Panc1 (cell line): ENCODE data around the gene CAPRIN1. TPM values are rescaled to one million over a fixed set of nuclear protein-coding genes. Genes with fewer than 3 reads are reported as not detected.

Source experiments
- ATAC-seq: fragments of 200-7000 bp; cut with Tn5 transposase; 2 replicates; pipeline ENCODE4 v1.9.1; 2020; ENCODE audit warnings: mild to moderate bottlenecking, moderate library complexity
- BruUV-seq: library from RNA; stranded (reverse); fragments of 400-500 nt; replicated peaks from 2 replicates; lab custom pipeline; 2021; lab: Mats Ljungman, UMichigan
- CTCF ChIA-PET: fragments of 300-600 bp; sonication (Branson Sonifier 250); formaldehyde crosslinking; loops from one replicate; lab custom pipeline; 2022; ENCODE audit warnings: antibody characterized with exemption; lab: Charles Lee
- POLR2A ChIA-PET: fragments of 300-600 bp; sonication (Branson Sonifier 250); formaldehyde crosslinking; loops from one replicate; lab custom pipeline; 2022; ENCODE audit warnings: antibody characterized with exemption; lab: Charles Lee
- DNase-seq: peaks from one replicate; pipeline ENCODE4 v3.0.0-alpha.2; 2010; ENCODE audit warnings: low read depth, low spot score
- H3K27ac ChIP-seq: 2 replicates; pipeline ENCODE4 v1.5.1; 2011; ENCODE audit warnings: mild to moderate bottlenecking, low read length, inconsistent platforms
- H3K27me3 ChIP-seq: fragments of 200-500 bp; sonication (Bioruptor generic); 2 replicates; pipeline ENCODE4 v1.6.0; 2014; ENCODE audit warnings: low read length, inconsistent platforms; ENCODE audit not compliant: control insufficient read depth, insufficient read depth
- H3K36me3 ChIP-seq: fragments of 200-500 bp; sonication (Bioruptor generic); 2 replicates; pipeline ENCODE4 v1.5.1; 2014; ENCODE audit warnings: inconsistent platforms, mild to moderate bottlenecking, low read length, moderate library complexity; ENCODE audit not compliant: control insufficient read depth, insufficient read depth
- H3K4me1 ChIP-seq: 2 replicates; pipeline ENCODE4 v1.5.1; 2011; ENCODE audit warnings: inconsistent platforms, mild to moderate bottlenecking, low read length, moderate library complexity; ENCODE audit not compliant: control insufficient read depth, insufficient read depth
- H3K4me3 ChIP-seq, 2 experiments: 2 replicates each; pipeline ENCODE4 v1.5.1; 2011 to 2012; ENCODE audit warnings: low read depth in 2 of 2, low read length in 2 of 2, mild to moderate bottlenecking in 2 of 2, inconsistent platforms in 1 of 2, moderate library complexity in 1 of 2
- H3K9me3 ChIP-seq: fragments of 200-500 bp; sonication (Bioruptor generic); 2 replicates; pipeline ENCODE4 v1.5.1; 2014; ENCODE audit warnings: low read depth, mild to moderate bottlenecking, inconsistent platforms, low read length, moderate library complexity; ENCODE audit not compliant: control insufficient read depth, insufficient read depth
- POLR2AphosphoS5 ChIP-seq: IDR thresholded peaks from 2 replicates; pipeline ENCODE4 v1.6.1; 2012; ENCODE audit warnings: mild to moderate bottlenecking, low read depth, low read length, moderate library complexity
- SIN3A ChIP-seq: IDR thresholded peaks from 2 replicates; pipeline ENCODE4 v1.6.1; 2012; ENCODE audit warnings: low read depth, mild to moderate bottlenecking, low read length, moderate library complexity, borderline replicate concordance; ENCODE audit not compliant: insufficient read depth
- TCF7L2 ChIP-seq: IDR thresholded peaks from 2 replicates; pipeline ENCODE4 v1.6.1; 2011; ENCODE audit warnings: mild to moderate bottlenecking, low read depth, low read length, inconsistent platforms
- in situ Hi-C: cut with HindIII; loops from 2 replicates; pipeline ENCODE4 v1.10.0; 2016; ENCODE audit warnings: low sequenced_read_pairs, low pct_unique_long_range_greater_than_20kb
- intact Hi-C: fragments of 100-400 bp; cut with micrococcal nuclease; formaldehyde crosslinking; loops from one replicate; pipeline ENCODE4 v1.10.0; 2022; ENCODE audit not compliant: unreplicated experiment
- total RNA-seq: library from RNA; stranded (reverse); gene quantifications from one replicate; pipeline ENCODE4 v1.2.1, GENCODE V29; 2021; ENCODE audit not compliant: unreplicated experiment
- TF ChIP-seq, protein P1 (sequence below): fragments of 450-650 bp; IDR thresholded peaks from 2 replicates; pipeline ENCODE4 v1.5.1; 2017; ENCODE audit warnings: mild to moderate bottlenecking
- TF ChIP-seq, protein P2 (sequence below), 2 experiments: IDR thresholded peaks; 2 replicates each; pipeline ENCODE4 v1.6.1; 2011 to 2012; ENCODE audit warnings: low read depth in 2 of 2, control low read depth in 1 of 2, low read length in 1 of 2, mild to moderate bottlenecking in 1 of 2, moderate library complexity in 1 of 2; ENCODE audit not compliant: insufficient read depth in 1 of 2

Gene CAPRIN1
- total RNA-seq, 1 experiment from 2014 or later = 266 TPM

DNA sequence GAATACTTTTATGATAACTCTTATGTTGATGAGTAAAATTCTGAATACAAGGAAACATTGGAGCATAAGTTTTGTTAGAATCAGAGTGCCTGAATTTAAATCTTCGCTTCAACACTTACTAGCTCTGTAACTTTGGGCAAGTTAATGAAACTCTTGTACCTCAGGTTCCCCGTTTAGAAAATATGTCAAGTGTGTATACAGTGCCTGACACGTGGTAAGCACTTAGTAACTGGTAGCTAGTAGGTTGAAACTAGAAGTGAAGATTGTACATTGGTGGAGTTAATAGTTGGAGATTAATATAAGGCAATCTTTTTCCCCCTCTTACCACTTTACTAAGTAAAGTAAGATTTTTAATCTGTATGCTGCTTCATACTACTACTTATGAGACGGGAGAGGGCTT, 29.1 kb downstream of the CAPRIN1 start:
- H3K9me3 ChIP-seq = no peaks in the 10 kb centered on the region
- ATAC-seq = no peak
- intact Hi-C loops = no loop called here
- no peak for DNase-seq
- CTCF ChIA-PET = no interaction called here
- no peak overlapping the region for H3K27ac ChIP-seq
- BruUV-seq = no TSS peak
- H3K4me1 ChIP-seq = no peaks in the 10 kb centered on the region; the same call in 1 of the 2 replicates
- H3K36me3 ChIP-seq = peaks cover 71% of the 10 kb centered on the region
- in situ Hi-C loops = no loop called here
- TF ChIP-seq TCF7L2 (no peak), SIN3A (no peak), POLR2AphosphoS5 (no peak)
- TF ChIP-seq, protein P1, sequence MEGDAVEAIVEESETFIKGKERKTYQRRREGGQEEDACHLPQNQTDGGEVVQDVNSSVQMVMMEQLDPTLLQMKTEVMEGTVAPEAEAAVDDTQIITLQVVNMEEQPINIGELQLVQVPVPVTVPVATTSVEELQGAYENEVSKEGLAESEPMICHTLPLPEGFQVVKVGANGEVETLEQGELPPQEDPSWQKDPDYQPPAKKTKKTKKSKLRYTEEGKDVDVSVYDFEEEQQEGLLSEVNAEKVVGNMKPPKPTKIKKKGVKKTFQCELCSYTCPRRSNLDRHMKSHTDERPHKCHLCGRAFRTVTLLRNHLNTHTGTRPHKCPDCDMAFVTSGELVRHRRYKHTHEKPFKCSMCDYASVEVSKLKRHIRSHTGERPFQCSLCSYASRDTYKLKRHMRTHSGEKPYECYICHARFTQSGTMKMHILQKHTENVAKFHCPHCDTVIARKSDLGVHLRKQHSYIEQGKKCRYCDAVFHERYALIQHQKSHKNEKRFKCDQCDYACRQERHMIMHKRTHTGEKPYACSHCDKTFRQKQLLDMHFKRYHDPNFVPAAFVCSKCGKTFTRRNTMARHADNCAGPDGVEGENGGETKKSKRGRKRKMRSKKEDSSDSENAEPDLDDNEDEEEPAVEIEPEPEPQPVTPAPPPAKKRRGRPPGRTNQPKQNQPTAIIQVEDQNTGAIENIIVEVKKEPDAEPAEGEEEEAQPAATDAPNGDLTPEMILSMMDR = no peak
- TF ChIP-seq, protein P2, sequence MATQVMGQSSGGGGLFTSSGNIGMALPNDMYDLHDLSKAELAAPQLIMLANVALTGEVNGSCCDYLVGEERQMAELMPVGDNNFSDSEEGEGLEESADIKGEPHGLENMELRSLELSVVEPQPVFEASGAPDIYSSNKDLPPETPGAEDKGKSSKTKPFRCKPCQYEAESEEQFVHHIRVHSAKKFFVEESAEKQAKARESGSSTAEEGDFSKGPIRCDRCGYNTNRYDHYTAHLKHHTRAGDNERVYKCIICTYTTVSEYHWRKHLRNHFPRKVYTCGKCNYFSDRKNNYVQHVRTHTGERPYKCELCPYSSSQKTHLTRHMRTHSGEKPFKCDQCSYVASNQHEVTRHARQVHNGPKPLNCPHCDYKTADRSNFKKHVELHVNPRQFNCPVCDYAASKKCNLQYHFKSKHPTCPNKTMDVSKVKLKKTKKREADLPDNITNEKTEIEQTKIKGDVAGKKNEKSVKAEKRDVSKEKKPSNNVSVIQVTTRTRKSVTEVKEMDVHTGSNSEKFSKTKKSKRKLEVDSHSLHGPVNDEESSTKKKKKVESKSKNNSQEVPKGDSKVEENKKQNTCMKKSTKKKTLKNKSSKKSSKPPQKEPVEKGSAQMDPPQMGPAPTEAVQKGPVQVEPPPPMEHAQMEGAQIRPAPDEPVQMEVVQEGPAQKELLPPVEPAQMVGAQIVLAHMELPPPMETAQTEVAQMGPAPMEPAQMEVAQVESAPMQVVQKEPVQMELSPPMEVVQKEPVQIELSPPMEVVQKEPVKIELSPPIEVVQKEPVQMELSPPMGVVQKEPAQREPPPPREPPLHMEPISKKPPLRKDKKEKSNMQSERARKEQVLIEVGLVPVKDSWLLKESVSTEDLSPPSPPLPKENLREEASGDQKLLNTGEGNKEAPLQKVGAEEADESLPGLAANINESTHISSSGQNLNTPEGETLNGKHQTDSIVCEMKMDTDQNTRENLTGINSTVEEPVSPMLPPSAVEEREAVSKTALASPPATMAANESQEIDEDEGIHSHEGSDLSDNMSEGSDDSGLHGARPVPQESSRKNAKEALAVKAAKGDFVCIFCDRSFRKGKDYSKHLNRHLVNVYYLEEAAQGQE (IDR thresholded peaks at IDR 0.05; ENCODE audit: insufficient read depth in 1 of 2, low read depth in 2 of 2, low read length in 1 of 2) = no peak
- H3K27me3 ChIP-seq = no peaks in the 10 kb centered on the region
- POLR2A ChIA-PET = no interaction called here
- no peak overlapping the region for H3K4me3 ChIP-seq

DNA sequence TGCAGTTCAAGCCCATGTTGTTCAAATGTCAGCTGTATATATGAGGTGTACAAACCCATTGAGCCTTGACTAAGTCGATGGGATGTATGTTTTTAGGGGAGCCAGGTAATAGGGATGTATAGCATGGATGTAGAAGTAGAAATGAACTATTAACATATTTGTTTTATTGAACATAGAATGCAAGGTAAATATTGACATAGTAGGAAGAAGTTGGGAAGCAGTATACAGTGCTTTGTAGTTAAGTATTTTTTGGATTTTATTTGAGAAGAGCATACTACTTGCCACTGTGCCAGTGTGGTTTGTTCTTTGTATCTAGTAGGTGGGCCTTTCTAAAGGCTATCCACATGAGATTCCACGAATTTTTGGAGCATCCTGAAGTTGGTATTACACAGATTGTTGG, 33.1 kb downstream of the CAPRIN1 start:
- intact Hi-C loops (no loop called here), in situ Hi-C loops (no loop called here)
- no peaks in the 10 kb centered on the region for H3K9me3 ChIP-seq
- no peak overlapping the region for H3K4me3 ChIP-seq
- no peak for TF ChIP-seq POLR2AphosphoS5
- no peak for TF ChIP-seq TCF7L2
- TF ChIP-seq, protein P2 (IDR thresholded peaks at IDR 0.05; ENCODE audit: insufficient read depth in 1 of 2, low read depth in 2 of 2, low read length in 1 of 2) = no peak
- TF ChIP-seq, protein P1 = no peak
- no peak for TF ChIP-seq SIN3A
- CTCF ChIA-PET = no interaction called here
- H3K4me1 ChIP-seq = no peaks in the 10 kb centered on the region
- DNase-seq = no peak
- H3K27ac ChIP-seq = no peak overlapping the region
- POLR2A ChIA-PET = no interaction called here
- no peaks in the 10 kb centered on the region for H3K27me3 ChIP-seq
- no TSS peak for BruUV-seq
- ATAC-seq = no peak
- peaks cover 54% of the 10 kb centered on the region for H3K36me3 ChIP-seq
